BLaER1 treated with 17β-estradiol and CSF1 and Interleukin-3, amounts not matched to agents 10 nM and 100 nM (cell line): ENCODE results near the gene ENO3.

ENCODE experiments used
- H3K27ac ChIP-seq, 11 experiments: shearing (Covaris generic); formaldehyde crosslinking; 2 replicates each; pipeline ENCODE4 v1.8.1; 2022
- H3K27me3 ChIP-seq, 11 experiments: shearing (Covaris generic); formaldehyde crosslinking; 2 replicates each; pipeline ENCODE4 v1.8.1; 2022
- H3K36me3 ChIP-seq, 11 experiments: shearing (Covaris generic); formaldehyde crosslinking; 2 replicates each; pipeline ENCODE4 v1.8.1; 2022
- H3K4me1 ChIP-seq, 10 experiments: shearing (Covaris generic); formaldehyde crosslinking; 2 replicates each; pipeline ENCODE4 v1.8.1; 2022
- H3K4me2 ChIP-seq, 11 experiments: shearing (Covaris generic); formaldehyde crosslinking; 2 replicates each; pipeline ENCODE4 v1.8.1; 2022
- H3K4me3 ChIP-seq, 10 experiments: shearing (Covaris generic); formaldehyde crosslinking; 2 replicates each; pipeline ENCODE4 v1.8.1; 2022
- H3K9ac ChIP-seq, 11 experiments: shearing (Covaris generic); formaldehyde crosslinking; 2 replicates each; pipeline ENCODE4 v1.8.1; 2022
- H3K9me3 ChIP-seq, 11 experiments: shearing (Covaris generic); formaldehyde crosslinking; replicated peaks in 1 of 11; 2 replicates each; pipeline ENCODE4 v1.8.1; 2022
- H4K20me1 ChIP-seq, 11 experiments: shearing (Covaris generic); formaldehyde crosslinking; 2 replicates each; pipeline ENCODE4 v1.8.1; 2022
- Cebpa-rat ChIP-seq, 11 experiments: shearing (Covaris generic); IDR thresholded peaks; 2 replicates each; pipeline ENCODE4 v1.8.1; 2022

Gene ENO3

DNA sequence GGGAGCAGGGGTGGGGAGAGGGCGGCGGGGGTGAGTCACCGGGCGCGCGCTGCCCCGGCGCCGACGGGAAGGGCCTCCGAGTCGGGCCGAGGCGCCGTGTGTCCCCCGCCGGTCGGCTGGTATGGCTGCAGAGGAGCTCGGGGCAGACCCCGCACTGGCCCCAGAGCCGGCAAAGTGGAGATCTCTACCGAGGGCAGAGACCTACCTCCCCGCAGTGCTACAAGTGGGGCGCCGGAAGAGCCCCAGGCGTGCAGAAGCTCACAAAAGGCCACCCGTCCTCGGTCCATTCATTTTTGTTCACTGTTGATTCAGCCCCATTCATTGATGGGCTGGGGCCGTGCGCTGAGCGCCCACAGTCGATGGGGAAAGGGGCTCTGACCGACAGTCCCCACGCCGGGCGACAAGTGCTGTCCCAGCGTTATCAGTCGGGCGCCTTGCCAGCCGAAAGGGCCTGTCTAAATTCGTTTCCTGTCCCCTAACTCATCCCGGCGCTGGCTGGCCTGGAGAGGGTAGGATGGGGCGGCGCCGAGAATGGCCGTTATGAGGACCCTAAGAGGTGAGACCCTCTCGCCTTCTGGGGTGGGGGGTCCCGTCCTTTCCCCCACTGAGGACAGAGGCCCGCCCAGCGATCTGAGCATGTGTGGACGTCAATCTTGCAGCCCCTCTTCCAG is 709 bp upstream of the ENO3 start:
- TF ChIP-seq Cebpa-rat (IDR thresholded peaks at IDR 0.05): no peak
- H3K27ac ChIP-seq: peak overlapping the region; percentile 91 to 99 (median 98)
- H3K9me3 ChIP-seq: no peaks in the 10 kb centered on the region
- H4K20me1 ChIP-seq: peaks cover 20 to 31% (median 29%) of the 10 kb centered on the region in 11 experiments
- H3K36me3 ChIP-seq: peaks cover 19 to 31% (median 25%) of the 10 kb centered on the region in 11 experiments
- peak overlapping the region; percentile 85 to 100 (median 99) for H3K9ac ChIP-seq
- H3K4me2 ChIP-seq: peak overlapping the region; percentile 92 to 100 (median 98)
- peak overlapping the region; percentile 56 to 100 (median 97) for H3K4me3 ChIP-seq
- peaks cover 46 to 60% (median 56%) of the 10 kb centered on the region in 10 experiments for H3K4me1 ChIP-seq
- H3K27me3 ChIP-seq: no peaks in the 10 kb centered on the region

DNA sequence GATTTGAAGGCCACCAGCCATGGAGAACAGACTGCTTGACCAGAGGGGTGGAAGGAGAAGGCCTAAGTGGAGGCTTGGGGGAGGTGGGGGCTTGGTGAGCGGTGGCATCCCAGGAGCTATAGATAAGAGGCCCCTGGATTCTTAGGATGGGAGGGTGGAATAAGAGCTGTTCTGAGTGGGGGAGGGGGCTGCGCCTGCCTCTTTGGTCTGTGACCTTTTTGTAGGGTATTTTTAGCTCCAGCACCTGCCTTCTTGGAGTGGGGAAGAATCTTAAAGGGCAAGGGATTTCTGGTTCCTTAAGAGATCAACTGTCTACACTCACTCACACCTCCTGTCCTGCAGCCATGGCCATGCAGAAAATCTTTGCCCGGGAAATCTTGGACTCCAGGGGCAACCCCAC is 567 bp downstream of the ENO3 start:
- TF ChIP-seq Cebpa-rat (IDR thresholded peaks at IDR 0.05): no peak
- no peaks in the 10 kb centered on the region for H3K9me3 ChIP-seq
- peak overlapping the region; percentile 85 to 100 (median 99); a peak in 20 of 22 replicates for H3K9ac ChIP-seq
- H3K4me2 ChIP-seq: peak overlapping the region; percentile 92 to 100 (median 98)
- peaks cover 7 to 18% (median 16%) of the 10 kb centered on the region in 11 experiments for H4K20me1 ChIP-seq
- no peaks in the 10 kb centered on the region for H3K27me3 ChIP-seq
- H3K4me3 ChIP-seq: peak overlapping the region in 9 of 10 experiments; percentile 56 to 100 (median 95); a peak in 17 of 20 replicates
- H3K27ac ChIP-seq: peak overlapping the region in 10 of 11 experiments; percentile 93 to 99 (median 98); a peak in 18 of 22 replicates
- peaks cover 7 to 22% (median 13%) of the 10 kb centered on the region in 11 experiments for H3K36me3 ChIP-seq
- peaks cover 39 to 48% (median 46%) of the 10 kb centered on the region in 10 experiments for H3K4me1 ChIP-seq

DNA sequence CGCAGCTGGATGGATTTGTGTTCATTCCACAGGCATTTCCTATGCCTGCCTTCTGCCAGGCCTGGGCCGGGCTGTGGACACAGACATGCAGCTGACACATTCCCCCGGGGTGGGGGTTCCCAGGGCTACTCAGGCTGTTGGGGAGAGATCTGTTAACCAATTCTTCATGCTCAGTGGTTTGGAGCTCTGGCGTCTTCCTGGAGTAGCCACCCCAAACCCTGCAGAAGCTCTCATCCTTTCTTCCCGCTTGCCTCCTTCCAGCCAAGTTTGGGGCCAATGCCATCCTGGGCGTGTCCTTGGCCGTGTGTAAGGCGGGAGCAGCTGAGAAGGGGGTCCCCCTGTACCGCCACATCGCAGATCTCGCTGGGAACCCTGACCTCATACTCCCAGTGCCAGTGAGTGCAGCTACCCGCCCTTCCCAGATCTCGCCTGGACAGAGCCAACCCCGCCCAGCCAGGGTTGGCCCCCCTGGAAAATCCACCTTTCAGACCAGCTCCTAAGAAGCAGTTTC is 2.6 kb downstream of the ENO3 start:
- peak overlapping the region; percentile 47 to 100 (median 75) for H3K4me2 ChIP-seq
- H3K4me1 ChIP-seq: peaks cover 41 to 65% (median 51%) of the 10 kb centered on the region in 10 experiments
- H3K27me3 ChIP-seq: no peaks in the 10 kb centered on the region
- H3K27ac ChIP-seq: peak overlapping the region in 7 of 11 experiments; percentile 2 to 55 (median 20); a peak in 7 of 22 replicates
- H4K20me1 ChIP-seq: no peaks in the 10 kb centered on the region
- H3K9me3 ChIP-seq: no peaks in the 10 kb centered on the region
- H3K4me3 ChIP-seq: no peak overlapping the region
- no peak for TF ChIP-seq Cebpa-rat (IDR thresholded peaks at IDR 0.05)
- H3K36me3 ChIP-seq: peaks cover 0 to 23% (median 13%) of the 10 kb centered on the region in 11 experiments; a peak in 14 of 22 replicates
- peak overlapping the region in 4 of 11 experiments; percentile 13 to 47 (median 24); a peak in 10 of 22 replicates for H3K9ac ChIP-seq

DNA sequence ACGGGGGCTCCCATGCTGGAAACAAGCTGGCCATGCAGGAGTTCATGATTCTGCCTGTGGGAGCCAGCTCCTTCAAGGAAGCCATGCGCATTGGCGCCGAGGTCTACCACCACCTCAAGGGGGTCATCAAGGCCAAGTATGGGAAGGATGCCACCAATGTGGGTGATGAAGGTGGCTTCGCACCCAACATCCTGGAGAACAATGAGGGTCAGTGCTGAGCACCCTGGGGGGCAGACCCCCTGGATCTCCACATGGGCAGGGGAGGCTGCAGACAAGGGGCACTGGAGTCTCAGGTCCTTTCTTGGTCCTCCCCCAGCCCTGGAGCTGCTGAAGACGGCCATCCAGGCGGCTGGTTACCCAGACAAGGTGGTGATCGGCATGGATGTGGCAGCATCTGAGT is 4.2 kb downstream of the ENO3 start:
- Histone ChIP-seq H3K27me3 (no peaks in the 10 kb centered on the region), H3K9me3 (no peaks in the 10 kb centered on the region), H3K27ac (no peak overlapping the region), H3K4me2 (no peak overlapping the region), H3K4me1 (peaks cover 43 to 80% (median 61%) of the 10 kb centered on the region in 10 experiments), H3K9ac (no peak overlapping the region), H3K4me3 (no peak overlapping the region), H3K36me3 (peaks cover 11 to 39% (median 26%) of the 10 kb centered on the region in 11 experiments), H4K20me1 (no peaks in the 10 kb centered on the region)
- TF ChIP-seq Cebpa-rat (IDR thresholded peaks at IDR 0.05): no peak

DNA sequence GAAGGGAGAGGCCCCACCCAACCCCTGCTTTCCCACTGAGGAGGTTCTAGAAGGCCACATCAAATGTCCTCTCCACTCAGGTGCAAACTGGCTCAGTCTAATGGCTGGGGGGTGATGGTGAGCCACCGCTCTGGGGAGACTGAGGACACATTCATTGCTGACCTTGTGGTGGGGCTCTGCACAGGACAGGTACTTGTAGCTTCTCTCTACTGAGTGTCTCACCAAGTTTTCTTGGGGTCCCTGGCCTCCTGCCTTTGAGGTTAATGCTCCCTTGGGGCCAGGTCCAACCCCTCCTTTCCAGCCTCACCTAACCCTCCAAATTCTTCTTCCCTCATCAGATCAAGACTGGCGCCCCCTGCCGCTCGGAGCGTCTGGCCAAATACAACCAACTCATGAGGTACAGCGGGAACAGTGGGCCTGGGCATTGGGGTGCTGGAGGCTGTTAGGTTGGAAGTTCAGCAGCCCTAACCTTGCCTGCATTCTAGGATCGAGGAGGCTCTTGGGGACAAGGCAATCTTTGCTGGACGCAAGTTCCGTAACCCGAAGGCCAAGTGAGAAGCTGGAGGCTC is 5.7 kb downstream of the ENO3 start:
- no peak for TF ChIP-seq Cebpa-rat (IDR thresholded peaks at IDR 0.05)
- Histone ChIP-seq H3K4me2 (peak overlapping the region in 2 of 11 experiments; percentile 6 to 21; a peak in 2 of 22 replicates), H3K4me1 (peaks cover 32 to 74% (median 57%) of the 10 kb centered on the region in 10 experiments)

DNA sequence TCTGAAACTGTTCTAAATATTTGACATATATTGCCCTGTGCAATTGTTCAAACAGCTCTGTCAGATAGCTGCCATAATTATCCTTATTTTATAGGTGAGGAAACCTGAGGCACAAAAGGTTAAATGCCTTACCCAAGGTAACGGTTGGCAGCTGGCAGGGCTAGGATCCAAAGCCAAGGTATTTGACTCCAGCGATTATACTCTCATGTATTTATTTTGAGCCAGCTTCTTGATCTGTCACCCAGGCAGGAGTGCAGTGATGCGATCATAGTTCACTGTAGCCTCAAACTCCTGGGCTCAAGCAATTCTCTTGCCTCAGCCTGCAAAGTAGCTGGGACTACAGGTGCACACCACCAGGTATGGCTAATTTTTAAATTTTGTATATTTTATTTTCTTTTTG is 7.2 kb downstream of the ENO3 start:
- H3K36me3 ChIP-seq: peaks cover 19 to 60% (median 50%) of the 10 kb centered on the region in 11 experiments
- no peak overlapping the region for H3K4me3 ChIP-seq
- no peaks in the 10 kb centered on the region for H3K27me3 ChIP-seq
- H4K20me1 ChIP-seq: no peaks in the 10 kb centered on the region
- TF ChIP-seq Cebpa-rat (IDR thresholded peaks at IDR 0.05): no peak
- no peak overlapping the region for H3K27ac ChIP-seq
- H3K4me1 ChIP-seq: peaks cover 19 to 59% (median 42%) of the 10 kb centered on the region in 10 experiments
- H3K4me2 ChIP-seq: peak overlapping the region in 5 of 11 experiments; percentile 37 to 61 (median 56); a peak in 11 of 22 replicates
- peak overlapping the region in 3 of 11 experiments; percentile 21 to 23 (median 22); a peak in 3 of 22 replicates for H3K9ac ChIP-seq
- no peaks in the 10 kb centered on the region for H3K9me3 ChIP-seq

More for the DNA sequence above, 5.7 kb downstream of the ENO3 start:
- Histone ChIP-seq H3K36me3 (peaks cover 19 to 47% (median 38%) of the 10 kb centered on the region in 11 experiments), H3K9me3 (no peaks in the 10 kb centered on the region), H3K27ac (no peak overlapping the region), H4K20me1 (no peaks in the 10 kb centered on the region), H3K9ac (no peak overlapping the region), H3K27me3 (no peaks in the 10 kb centered on the region), H3K4me3 (no peak overlapping the region)

DNA sequence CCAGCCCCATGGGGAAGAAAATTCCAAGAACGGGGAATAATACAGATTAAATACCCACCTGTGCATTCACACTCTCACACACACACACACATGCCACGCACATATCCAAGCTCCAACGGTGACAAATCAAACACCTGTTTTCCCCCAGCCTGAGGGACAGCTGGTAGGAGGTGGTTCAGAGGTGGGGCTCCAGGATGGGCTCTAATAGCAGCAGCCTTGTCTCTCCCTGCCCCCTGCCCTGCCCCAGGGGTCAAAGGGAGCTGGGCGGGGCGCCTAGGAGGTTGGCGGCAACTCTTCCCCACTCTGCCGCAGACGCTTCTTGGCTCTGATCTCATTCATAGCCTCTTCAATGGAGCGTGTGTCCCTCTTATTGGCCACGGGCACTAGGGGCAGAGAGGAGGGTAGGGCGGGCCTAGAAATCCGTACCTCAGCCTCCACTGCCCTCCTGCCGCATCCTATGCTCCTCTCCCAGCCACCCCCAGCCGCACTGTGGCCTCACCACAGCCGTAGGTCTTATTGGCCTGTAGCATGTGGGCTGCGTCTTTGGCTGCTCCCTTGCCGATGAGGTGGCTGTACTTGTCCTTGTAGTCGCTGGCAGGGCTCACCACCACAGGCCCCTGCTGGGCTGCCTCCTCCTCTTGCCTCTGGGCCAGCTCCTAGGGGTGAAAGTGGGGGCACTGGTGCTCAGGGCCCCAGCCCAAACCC is 8.5 kb downstream of the ENO3 start:
- H3K9me3 ChIP-seq: no peaks in the 10 kb centered on the region
- TF ChIP-seq Cebpa-rat (IDR thresholded peaks at IDR 0.05): no peak
- no peaks in the 10 kb centered on the region for H4K20me1 ChIP-seq
- peak overlapping the region in 2 of 11 experiments; percentile 37 to 51; a peak in 1 of 22 replicates for H3K4me2 ChIP-seq
- H3K27ac ChIP-seq: peak overlapping the region in 3 of 11 experiments; percentile 5 to 31 (median 21); a peak in 2 of 22 replicates
- H3K4me3 ChIP-seq: no peak overlapping the region
- H3K27me3 ChIP-seq: no peaks in the 10 kb centered on the region
- peaks cover 20 to 47% (median 31%) of the 10 kb centered on the region in 10 experiments for H3K4me1 ChIP-seq
- peaks cover 19 to 62% (median 50%) of the 10 kb centered on the region in 11 experiments for H3K36me3 ChIP-seq
- 0 out of 22 replicates have a peak overlapping the region, but pooled peaks of 1 of the 11 experiments have one; percentile 18 for H3K9ac ChIP-seq

DNA sequence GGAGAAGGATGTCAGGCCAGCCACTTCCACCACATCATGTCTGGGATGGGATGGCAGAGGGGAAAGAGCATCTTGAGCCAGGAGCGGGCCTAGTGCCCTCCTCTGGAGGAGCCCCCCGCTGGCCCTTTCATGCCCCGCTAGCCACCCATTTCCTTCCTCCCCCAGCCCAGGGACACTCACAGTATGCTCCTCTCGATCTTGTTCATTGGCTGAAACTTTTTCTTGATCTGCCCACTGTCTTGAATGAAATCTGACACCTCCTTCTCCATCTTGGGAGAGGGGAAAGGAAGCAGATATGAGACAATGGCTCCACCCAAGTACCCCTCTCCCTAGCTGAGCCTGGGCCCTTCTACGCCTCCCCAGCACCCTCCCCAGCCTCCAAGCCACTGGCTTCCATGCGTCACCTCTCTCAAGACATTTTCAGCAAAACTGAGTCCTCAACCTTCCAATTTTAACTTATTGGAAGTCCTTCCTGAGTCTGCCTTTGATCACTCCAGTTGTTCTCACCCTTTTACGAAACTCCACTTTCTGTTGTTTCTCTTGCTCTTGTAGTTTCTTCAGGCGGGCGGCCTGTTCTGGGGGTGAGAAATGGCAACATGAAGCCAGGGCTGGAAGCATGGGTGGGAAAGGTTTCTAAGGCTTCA is 9.5 kb downstream of the ENO3 start:
- H4K20me1 ChIP-seq: no peaks in the 10 kb centered on the region
- H3K4me1 ChIP-seq: peaks cover 29 to 47% (median 37%) of the 10 kb centered on the region in 10 experiments
- no peaks in the 10 kb centered on the region for H3K9me3 ChIP-seq
- TF ChIP-seq Cebpa-rat (IDR thresholded peaks at IDR 0.05): no peak
- H3K4me3 ChIP-seq: no peak overlapping the region
- peak overlapping the region in 9 of 11 experiments; percentile 29 to 66 (median 56); a peak in 17 of 22 replicates for H3K4me2 ChIP-seq
- peaks cover 19 to 72% (median 51%) of the 10 kb centered on the region in 11 experiments for H3K36me3 ChIP-seq
- H3K27ac ChIP-seq: peak overlapping the region in 5 of 11 experiments; percentile 9 to 31 (median 11); a peak in 7 of 22 replicates
- peak overlapping the region in 2 of 11 experiments; percentile 6 to 28; a peak in 3 of 22 replicates for H3K9ac ChIP-seq
- H3K27me3 ChIP-seq: no peaks in the 10 kb centered on the region
